HL-60 (cell line): Measurements from ENCODE around the gene CLECL1.

Experiments
- CTCF ChIP-seq: IDR thresholded peaks from one replicate; pipeline ENCODE4 v1.5.1; 2011; ENCODE audit warnings: low read length, control low read depth, inconsistent platforms; ENCODE audit not compliant: insufficient read depth
- GABPA ChIP-seq: IDR thresholded peaks from 2 replicates; pipeline ENCODE4 v1.6.1; 2012; ENCODE audit warnings: low read depth
- TF ChIP-seq, protein P1 (sequence below): IDR thresholded peaks from 2 replicates; pipeline ENCODE4 v1.6.1; 2012; ENCODE audit warnings: low read depth; ENCODE audit not compliant: insufficient replicate concordance

DNA sequence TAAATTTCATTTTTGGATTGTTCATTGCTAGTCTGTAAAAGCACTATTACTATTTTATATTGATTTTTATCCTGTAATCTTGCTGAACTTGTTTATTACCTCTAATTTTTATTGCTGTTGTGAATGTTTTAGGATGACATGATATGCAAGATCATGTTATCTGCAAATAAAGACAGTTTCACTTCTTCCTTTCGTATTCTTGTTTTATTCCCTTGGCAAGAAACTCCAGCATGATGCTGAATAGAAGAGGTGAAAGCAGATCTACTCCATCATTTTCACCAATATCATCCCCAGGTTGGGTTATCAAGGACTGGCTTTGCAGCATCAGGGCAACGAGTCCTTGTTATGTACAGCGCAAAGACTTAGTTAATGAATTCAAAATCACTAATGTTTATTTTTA is 2.7 kb upstream of the CLECL1 start:
- no peak for TF ChIP-seq CTCF
- TF ChIP-seq GABPA, result no peak
- TF ChIP-seq, protein P1, sequence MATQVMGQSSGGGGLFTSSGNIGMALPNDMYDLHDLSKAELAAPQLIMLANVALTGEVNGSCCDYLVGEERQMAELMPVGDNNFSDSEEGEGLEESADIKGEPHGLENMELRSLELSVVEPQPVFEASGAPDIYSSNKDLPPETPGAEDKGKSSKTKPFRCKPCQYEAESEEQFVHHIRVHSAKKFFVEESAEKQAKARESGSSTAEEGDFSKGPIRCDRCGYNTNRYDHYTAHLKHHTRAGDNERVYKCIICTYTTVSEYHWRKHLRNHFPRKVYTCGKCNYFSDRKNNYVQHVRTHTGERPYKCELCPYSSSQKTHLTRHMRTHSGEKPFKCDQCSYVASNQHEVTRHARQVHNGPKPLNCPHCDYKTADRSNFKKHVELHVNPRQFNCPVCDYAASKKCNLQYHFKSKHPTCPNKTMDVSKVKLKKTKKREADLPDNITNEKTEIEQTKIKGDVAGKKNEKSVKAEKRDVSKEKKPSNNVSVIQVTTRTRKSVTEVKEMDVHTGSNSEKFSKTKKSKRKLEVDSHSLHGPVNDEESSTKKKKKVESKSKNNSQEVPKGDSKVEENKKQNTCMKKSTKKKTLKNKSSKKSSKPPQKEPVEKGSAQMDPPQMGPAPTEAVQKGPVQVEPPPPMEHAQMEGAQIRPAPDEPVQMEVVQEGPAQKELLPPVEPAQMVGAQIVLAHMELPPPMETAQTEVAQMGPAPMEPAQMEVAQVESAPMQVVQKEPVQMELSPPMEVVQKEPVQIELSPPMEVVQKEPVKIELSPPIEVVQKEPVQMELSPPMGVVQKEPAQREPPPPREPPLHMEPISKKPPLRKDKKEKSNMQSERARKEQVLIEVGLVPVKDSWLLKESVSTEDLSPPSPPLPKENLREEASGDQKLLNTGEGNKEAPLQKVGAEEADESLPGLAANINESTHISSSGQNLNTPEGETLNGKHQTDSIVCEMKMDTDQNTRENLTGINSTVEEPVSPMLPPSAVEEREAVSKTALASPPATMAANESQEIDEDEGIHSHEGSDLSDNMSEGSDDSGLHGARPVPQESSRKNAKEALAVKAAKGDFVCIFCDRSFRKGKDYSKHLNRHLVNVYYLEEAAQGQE, result no peak
